Ishikawa (cell line): Measurements from ENCODE around the gene UBC.
A peak's percentile ranks its signal among the peaks of the same experiment; 100 is the strongest.

Experiments used
- CEBPB ChIP-seq: IDR thresholded peaks from 2 replicates; pipeline ENCODE4 v1.6.1; 2012
- CREB1 ChIP-seq: IDR thresholded peaks from 2 replicates; pipeline ENCODE4 v1.6.1; 2012; ENCODE audit warnings: low read depth
- EGR1 ChIP-seq: IDR thresholded peaks from 2 replicates; pipeline ENCODE4 v1.6.1; 2012
- EP300 ChIP-seq: IDR thresholded peaks from 2 replicates; pipeline ENCODE4 v1.6.1; 2012; ENCODE audit warnings: borderline replicate concordance
- FOXM1 ChIP-seq: IDR thresholded peaks from 2 replicates; pipeline ENCODE4 v1.6.1; 2012; ENCODE audit warnings: low read depth, borderline replicate concordance
- NFIC ChIP-seq: IDR thresholded peaks from 2 replicates; pipeline ENCODE4 v1.6.1; 2012
- RAD21 ChIP-seq: IDR thresholded peaks from 2 replicates; pipeline ENCODE4 v1.6.1; 2012; ENCODE audit warnings: low read depth
- TAF1 ChIP-seq: IDR thresholded peaks from 2 replicates; pipeline ENCODE4 v1.6.1; 2012; ENCODE audit warnings: low read depth, mild to moderate bottlenecking
- TCF12 ChIP-seq: IDR thresholded peaks from 2 replicates; pipeline ENCODE4 v1.6.1; 2012; ENCODE audit warnings: low read depth
- TEAD4 ChIP-seq: IDR thresholded peaks from 2 replicates; pipeline ENCODE4 v1.6.1; 2012
- USF1 ChIP-seq: IDR thresholded peaks from 2 replicates; pipeline ENCODE4 v1.6.1; 2012
- YY1 ChIP-seq: IDR thresholded peaks from 2 replicates; pipeline ENCODE4 v1.6.1; 2012; ENCODE audit warnings: low read depth
- TF ChIP-seq, protein P1 (sequence below): IDR thresholded peaks from 2 replicates; pipeline ENCODE4 v1.6.1; 2012; ENCODE audit warnings: low read depth, mild to moderate bottlenecking
- TF ChIP-seq, protein P2 (sequence below): IDR thresholded peaks from 2 replicates; pipeline ENCODE4 v1.6.1; 2012

GRCh38 chr12:124940393-124941169, 26.1 kb upstream of the UBC start:
- TF ChIP-seq EP300 (no peak), RAD21 (peak; percentile 46; the same call in 1 of the 2 replicates), YY1 (no peak), EGR1 (peak; percentile 99), NFIC (no peak), CEBPB (no peak), TAF1 (0 out of 2 replicates have a peak, but pooled peaks have one; percentile 17), FOXM1 (no peak), CREB1 (no peak), TEAD4 (no peak), TCF12 (no peak), USF1 (no peak)
- TF ChIP-seq, protein P1, sequence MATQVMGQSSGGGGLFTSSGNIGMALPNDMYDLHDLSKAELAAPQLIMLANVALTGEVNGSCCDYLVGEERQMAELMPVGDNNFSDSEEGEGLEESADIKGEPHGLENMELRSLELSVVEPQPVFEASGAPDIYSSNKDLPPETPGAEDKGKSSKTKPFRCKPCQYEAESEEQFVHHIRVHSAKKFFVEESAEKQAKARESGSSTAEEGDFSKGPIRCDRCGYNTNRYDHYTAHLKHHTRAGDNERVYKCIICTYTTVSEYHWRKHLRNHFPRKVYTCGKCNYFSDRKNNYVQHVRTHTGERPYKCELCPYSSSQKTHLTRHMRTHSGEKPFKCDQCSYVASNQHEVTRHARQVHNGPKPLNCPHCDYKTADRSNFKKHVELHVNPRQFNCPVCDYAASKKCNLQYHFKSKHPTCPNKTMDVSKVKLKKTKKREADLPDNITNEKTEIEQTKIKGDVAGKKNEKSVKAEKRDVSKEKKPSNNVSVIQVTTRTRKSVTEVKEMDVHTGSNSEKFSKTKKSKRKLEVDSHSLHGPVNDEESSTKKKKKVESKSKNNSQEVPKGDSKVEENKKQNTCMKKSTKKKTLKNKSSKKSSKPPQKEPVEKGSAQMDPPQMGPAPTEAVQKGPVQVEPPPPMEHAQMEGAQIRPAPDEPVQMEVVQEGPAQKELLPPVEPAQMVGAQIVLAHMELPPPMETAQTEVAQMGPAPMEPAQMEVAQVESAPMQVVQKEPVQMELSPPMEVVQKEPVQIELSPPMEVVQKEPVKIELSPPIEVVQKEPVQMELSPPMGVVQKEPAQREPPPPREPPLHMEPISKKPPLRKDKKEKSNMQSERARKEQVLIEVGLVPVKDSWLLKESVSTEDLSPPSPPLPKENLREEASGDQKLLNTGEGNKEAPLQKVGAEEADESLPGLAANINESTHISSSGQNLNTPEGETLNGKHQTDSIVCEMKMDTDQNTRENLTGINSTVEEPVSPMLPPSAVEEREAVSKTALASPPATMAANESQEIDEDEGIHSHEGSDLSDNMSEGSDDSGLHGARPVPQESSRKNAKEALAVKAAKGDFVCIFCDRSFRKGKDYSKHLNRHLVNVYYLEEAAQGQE = no peak
- TF ChIP-seq, protein P2, sequence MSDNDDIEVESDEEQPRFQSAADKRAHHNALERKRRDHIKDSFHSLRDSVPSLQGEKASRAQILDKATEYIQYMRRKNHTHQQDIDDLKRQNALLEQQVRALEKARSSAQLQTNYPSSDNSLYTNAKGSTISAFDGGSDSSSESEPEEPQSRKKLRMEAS = peak; percentile 77
